ENCODE data around the gene SLC27A6.

SLC27A6 gene

GRCh38 chr5:129077433-129078075 is 112.3 kb downstream of the SLC27A6 start:
- H3K4me3 ChIP-seq (replicated peaks; ENCODE audit: low read depth, low read length), result no peak overlapping the region
- no peak for TF ChIP-seq CTCF (IDR thresholded peaks at IDR 0.05; ENCODE audit: low read length, missing control alignments)
- DNase-seq (ENCODE audit: low read depth), result no peak

- DNase-seq (ENCODE audit: low read depth), result no peak
- H3K4me3 ChIP-seq (replicated peaks; ENCODE audit: low read depth, low read length), result no peak overlapping the region
- TF ChIP-seq CTCF (IDR thresholded peaks at IDR 0.05; ENCODE audit: low read length, missing control alignments), result no peak
Observed at GRCh38 chr5:129078247-129078646, 113.0 kb downstream of the SLC27A6 start.

- no peak for DNase-seq (ENCODE audit: low read depth)
- H3K4me3 ChIP-seq (replicated peaks; ENCODE audit: low read depth, low read length), result no peak overlapping the region
- no peak for TF ChIP-seq CTCF (IDR thresholded peaks at IDR 0.05; ENCODE audit: low read length, missing control alignments)
Observed at GRCh38 chr5:129078660-129079059, 113.4 kb downstream of the SLC27A6 start.

GRCh38 chr5:129079496-129079895 is 114.2 kb downstream of the SLC27A6 start:
- TF ChIP-seq CTCF (IDR thresholded peaks at IDR 0.05; ENCODE audit: low read length, missing control alignments), result no peak
- H3K4me3 ChIP-seq (replicated peaks; ENCODE audit: low read depth, low read length), result no peak overlapping the region
- no peak for DNase-seq (ENCODE audit: low read depth)

- no peak overlapping the region for H3K4me3 ChIP-seq (replicated peaks; ENCODE audit: low read depth, low read length)
- TF ChIP-seq CTCF (IDR thresholded peaks at IDR 0.05; ENCODE audit: low read length, missing control alignments), result no peak
- DNase-seq (ENCODE audit: low read depth), result no peak
Observed at GRCh38 chr5:129080766-129081165, 115.5 kb downstream of the SLC27A6 start.

GRCh38 chr5:129082225-129083136 is 117.2 kb downstream of the SLC27A6 start:
- no peak for TF ChIP-seq CTCF (IDR thresholded peaks at IDR 0.05; ENCODE audit: low read length, missing control alignments)

More at GRCh38 chr5:129082225-129083136, 117.2 kb downstream of the SLC27A6 start:
- DNase-seq (ENCODE audit: low read depth), result no peak
- no peak overlapping the region for H3K4me3 ChIP-seq (replicated peaks; ENCODE audit: low read depth, low read length)
